Vagina (tissue), 2 donors: ENCODE data around the gene MRTFA.

Experiments used
- POLR2A ChIP-seq, 2 donors: fragments of 450-650 bp; IDR thresholded peaks; one replicate each; pipeline ENCODE4 v1.6.1; 2017; ENCODE audit warnings: antibody characterized with exemption in 2 of 2, mild to moderate bottlenecking in 2 of 2, moderate library complexity in 2 of 2
- POLR2AphosphoS5 ChIP-seq, 2 donors: sonication (generic); formaldehyde crosslinking; IDR thresholded peaks; one replicate each; pipeline ENCODE4 v1.9.0; 2017; ENCODE audit warnings: antibody characterized with exemption in 2 of 2, mild to moderate bottlenecking in 2 of 2, low read depth in 1 of 2; ENCODE audit not compliant: insufficient read depth in 1 of 2
- TF ChIP-seq, protein P1 (sequence below), 3 experiments: fragments of 450-650 bp in 2 of 3; fragments of 200-600 bp in 1 of 3; sonication (generic) in 1 of 3; IDR thresholded peaks; one replicate each; pipeline ENCODE4 v1.5.1; 2017 to 2019; ENCODE audit warnings: antibody characterized with exemption in 3 of 3, mild to moderate bottlenecking in 2 of 3, moderate library complexity in 2 of 3

- TF ChIP-seq, protein P1, sequence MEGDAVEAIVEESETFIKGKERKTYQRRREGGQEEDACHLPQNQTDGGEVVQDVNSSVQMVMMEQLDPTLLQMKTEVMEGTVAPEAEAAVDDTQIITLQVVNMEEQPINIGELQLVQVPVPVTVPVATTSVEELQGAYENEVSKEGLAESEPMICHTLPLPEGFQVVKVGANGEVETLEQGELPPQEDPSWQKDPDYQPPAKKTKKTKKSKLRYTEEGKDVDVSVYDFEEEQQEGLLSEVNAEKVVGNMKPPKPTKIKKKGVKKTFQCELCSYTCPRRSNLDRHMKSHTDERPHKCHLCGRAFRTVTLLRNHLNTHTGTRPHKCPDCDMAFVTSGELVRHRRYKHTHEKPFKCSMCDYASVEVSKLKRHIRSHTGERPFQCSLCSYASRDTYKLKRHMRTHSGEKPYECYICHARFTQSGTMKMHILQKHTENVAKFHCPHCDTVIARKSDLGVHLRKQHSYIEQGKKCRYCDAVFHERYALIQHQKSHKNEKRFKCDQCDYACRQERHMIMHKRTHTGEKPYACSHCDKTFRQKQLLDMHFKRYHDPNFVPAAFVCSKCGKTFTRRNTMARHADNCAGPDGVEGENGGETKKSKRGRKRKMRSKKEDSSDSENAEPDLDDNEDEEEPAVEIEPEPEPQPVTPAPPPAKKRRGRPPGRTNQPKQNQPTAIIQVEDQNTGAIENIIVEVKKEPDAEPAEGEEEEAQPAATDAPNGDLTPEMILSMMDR (IDR thresholded peaks at IDR 0.05) = no peak
- no peak for TF ChIP-seq POLR2A (IDR thresholded peaks at IDR 0.05)
- TF ChIP-seq POLR2AphosphoS5 (IDR thresholded peaks at IDR 0.05; ENCODE audit: insufficient read depth in 1 of 2, low read depth in 1 of 2) = no peak
Measured at GRCh38 chr22:40517631-40518030, 118.9 kb downstream of the MRTFA start.
